GM21825 (cell line): ENCODE data around the gene PPRC1.
A peak's percentile ranks its signal among the peaks of the same experiment; 100 is the strongest.

ENCODE experiments used
- ATAC-seq: cut with Tn5 transposase; IDR thresholded peaks from one replicate; pipeline ENCODE4 v1.9.1; 2021; ENCODE audit warnings: mild to moderate bottlenecking, moderate library complexity; ENCODE audit not compliant: unreplicated experiment

Gene PPRC1

DNA sequence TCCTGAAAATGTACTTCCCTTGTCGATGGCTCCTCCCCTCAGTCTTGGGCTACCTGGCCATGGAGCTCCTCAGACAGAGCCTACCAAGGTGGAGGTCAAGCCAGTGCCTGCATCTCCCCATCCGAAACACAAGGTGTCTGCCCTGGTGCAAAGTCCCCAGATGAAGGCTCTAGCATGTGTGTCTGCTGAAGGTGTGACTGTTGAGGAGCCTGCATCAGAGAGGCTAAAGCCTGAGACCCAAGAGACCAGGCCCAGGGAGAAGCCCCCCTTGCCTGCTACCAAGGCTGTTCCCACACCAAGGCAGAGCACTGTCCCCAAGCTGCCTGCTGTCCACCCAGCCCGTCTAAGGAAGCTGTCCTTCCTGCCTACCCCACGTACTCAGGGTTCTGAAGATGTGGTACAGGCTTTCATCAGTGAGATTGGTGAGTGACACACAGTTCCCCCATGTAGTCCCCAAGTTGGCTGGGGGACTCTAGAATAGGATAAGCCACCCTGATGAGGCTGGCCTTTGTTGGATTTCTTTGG, 8.8 kb downstream of the PPRC1 start:
- no peak for ATAC-seq

DNA sequence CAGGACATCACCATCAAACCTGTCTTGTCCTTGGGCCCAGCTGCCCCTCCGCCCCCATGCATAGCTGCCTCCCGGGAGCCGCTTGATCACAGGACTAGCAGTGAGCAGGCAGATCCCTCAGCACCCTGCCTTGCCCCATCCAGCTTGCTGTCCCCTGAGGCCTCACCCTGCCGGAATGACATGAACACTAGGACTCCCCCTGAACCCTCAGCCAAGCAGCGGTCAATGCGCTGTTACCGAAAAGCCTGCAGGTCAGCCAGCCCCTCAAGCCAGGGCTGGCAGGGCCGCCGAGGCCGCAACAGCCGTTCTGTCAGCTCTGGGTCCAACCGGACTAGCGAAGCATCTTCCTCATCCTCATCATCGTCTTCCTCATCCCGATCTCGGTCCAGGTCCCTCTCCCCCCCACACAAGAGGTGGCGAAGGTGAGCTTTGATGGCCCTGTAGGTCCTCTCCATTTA, 14.2 kb downstream of the PPRC1 start:
- ATAC-seq = no peak

DNA sequence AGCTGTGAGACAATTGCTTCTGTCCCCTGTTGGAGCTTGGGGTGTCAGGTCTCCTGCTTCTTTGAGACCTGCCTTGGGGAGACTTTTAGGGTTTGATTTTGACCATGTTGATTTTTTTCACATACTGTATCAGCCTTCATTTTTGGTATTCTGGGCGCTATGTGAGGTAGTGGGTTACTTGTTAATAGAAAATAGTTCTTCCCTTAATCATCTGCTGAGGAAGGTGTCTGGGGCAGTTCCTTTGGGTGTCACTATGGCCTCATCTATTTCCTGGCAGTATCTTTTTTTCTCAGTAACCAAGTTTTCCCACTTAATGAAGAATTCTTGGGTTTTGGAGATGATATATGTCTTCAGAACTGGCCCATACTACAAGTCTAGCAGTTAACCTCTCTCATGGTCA, 14.7 kb downstream of the PPRC1 start:
- no peak for ATAC-seq

DNA sequence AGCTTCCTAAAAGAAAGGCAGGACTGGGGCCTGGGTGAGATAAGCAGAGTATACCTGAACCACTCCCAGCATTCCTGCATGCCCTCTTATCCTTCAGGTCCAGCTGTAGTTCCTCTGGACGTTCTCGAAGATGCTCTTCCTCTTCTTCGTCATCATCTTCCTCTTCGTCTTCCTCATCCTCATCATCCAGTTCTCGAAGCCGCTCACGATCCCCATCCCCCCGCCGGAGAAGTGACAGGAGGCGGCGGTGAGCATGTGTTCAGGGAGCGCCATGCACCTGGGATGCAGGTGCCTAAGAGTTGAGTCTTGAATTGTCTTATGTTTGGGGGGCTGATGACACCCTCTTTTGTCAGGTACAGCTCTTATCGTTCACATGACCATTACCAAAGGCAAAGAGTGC, 15.4 kb downstream of the PPRC1 start:
- no peak for ATAC-seq

DNA sequence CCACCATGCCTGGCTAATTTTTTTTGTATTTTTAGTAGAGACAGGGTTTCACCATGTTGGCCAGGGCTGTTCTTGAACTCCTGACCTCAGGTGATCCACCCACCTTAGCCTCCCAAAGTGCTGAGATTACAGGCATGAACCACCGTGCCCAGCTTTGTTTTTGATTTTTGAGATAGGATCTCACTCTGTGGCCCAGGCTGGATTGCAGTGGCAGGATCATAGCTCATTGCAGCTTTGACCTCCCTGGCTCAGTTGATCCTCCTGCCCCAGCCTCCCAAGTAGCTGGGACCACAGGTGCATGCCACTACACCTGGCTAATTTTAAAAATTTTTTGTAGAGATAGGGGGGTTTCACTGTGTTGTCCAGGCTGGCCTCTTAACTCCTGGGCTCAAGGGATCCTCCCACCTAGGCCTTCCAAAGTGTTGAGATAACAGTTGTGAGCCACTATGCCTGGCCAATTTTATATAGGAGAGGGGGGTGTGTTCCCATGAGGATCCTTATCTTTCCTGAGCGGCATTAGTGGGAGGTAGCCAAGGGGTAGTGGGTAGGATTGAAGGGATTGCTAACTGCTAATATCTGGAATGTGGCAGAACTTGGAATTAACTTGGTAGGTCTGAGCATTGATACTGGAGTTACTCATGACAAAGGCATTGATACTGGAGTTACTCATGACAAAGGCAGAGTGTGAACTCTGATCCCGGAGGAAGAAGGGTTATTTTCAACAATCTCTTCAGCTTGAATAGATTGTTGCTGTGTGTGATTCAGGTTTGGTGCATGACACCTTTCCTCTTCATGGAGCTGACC, 18.3 kb downstream of the PPRC1 start:
- ATAC-seq = no peak

DNA sequence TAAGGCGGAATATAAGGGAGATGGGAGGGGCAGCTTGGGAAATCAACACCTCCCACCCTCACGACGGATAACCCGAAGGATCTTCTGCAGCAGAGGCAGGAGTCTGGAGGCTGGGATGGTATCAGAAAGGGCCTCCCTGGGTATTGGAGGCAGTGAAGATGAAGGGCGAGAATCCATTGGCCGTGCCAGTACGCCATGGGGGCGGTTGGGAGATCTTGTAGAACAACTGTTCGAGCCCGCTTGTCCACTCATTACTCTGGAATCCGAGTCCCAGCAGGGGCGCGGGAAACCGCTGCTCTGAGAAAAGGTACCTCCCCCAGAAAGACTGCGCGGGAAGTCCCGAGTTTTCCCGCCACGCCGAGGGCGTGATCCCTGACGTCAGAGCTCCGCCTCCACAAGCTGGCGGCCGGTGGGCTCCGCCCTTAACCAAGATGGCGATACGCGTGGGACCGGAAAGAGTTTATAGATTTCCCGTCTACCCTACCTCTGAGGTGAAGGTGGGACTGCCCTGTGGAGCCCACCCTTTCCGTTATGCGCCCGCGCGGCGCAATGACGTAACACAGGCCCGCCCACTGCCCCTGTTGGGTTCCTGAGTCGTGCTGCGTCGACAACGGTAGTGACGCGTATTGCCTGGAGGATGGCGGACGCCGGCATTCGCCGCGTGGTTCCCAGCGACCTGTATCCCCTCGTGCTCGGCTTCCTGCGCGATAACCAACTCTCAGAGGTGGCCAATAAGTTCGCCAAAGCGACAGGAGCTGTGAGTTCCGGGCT, 19.1 kb downstream of the PPRC1 start, which contains the start of gene NOLC1:
TSS of gene NOLC1 (plus strand) at position 616 of the 771 bp plus-strand sequence. CDS start at position 638, 22 bp downstream.
- peak; percentile 93 for ATAC-seq

DNA sequence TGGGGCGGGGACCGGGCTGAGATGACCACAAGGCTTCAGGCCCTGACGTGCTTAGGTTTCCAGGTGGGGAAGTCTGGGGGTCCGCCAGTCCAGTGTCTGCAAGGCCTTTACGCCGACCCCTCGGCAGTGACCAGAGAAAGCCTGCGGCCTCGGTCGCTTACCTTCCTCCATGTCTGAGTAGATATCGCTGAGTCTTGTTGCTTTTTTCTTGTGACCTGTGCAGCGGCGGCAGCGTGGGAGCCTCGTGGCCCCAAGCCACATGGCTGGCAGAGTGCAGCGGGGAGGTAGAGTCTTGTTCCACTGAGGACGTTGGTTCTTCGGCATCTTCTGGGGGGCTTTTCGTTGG, 19.7 kb downstream of the PPRC1 start:
- peak; percentile 8 for ATAC-seq

DNA sequence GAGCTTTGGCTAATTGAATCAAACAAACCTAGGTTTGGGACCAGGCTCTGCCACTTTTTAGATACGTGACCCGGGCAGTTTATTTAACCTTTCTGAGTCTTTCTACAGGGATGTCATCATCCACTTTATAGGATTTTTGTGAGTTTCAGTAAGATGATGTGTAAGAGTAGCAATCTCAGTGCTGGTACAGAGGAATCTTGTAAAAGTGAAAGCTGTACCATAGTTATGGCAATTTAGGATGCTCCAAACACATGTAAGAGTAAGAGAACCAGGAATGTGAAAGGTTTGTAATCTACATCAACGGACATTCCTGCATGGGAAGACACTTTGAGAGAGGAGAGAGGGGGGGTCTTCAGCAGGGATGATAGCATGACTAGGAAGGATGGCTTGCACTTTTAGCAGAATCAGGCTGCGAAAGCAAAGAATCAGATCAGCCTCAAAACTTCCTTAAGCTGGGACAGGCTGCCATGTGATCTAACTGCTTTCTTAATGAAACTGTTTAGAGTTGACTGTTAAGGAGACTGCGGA, 20.3 kb downstream of the PPRC1 start:
- ATAC-seq = no peak

DNA sequence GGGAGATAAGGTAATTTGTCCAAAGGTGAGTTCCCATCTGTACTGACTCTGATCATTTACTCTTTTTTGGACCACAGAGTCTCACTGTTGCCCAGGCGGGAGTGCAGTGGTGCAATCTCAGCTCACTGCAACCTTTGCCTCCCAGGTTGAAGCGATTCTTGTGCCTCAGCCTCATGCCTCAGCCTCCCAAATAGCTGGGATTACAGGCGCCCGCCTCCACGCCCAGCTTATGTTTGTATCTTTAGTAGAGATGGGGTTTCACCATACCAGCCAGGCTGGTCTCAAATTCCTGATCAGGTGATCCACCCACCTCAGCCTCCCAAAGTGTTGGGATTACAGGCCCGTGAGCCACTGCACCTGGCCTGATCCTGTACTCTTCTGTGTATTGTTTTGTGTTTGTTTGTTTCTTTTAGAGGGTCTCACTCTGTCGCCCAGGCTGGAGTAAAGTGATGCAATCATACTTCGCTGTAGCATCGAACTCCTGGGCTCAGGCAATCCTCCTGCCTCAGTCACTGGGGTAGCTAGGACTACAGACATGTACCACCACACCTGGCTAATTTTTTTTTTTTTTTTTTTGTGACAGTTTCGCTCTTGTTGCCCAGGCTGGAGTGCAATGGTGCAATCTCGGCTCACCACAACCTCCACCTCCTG, 21.8 kb downstream of the PPRC1 start:
- no peak for ATAC-seq

DNA sequence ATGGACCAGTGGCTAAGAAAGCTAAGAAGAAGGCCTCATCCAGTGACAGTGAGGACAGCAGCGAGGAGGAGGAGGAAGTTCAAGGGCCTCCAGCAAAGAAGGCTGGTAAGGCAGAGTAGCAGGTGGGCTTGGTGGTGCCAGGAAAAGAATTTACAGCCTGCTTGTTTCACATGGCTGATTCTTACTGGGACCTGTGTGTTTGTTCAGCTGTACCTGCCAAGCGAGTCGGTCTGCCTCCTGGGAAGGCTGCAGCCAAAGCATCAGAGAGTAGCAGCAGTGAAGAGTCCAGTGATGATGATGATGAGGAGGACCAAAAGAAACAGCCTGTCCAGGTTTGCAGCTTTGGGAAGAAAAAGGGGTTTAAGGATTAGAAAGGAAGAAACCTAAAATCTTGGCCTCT, 24.4 kb downstream of the PPRC1 start:
- ATAC-seq = no peak

DNA sequence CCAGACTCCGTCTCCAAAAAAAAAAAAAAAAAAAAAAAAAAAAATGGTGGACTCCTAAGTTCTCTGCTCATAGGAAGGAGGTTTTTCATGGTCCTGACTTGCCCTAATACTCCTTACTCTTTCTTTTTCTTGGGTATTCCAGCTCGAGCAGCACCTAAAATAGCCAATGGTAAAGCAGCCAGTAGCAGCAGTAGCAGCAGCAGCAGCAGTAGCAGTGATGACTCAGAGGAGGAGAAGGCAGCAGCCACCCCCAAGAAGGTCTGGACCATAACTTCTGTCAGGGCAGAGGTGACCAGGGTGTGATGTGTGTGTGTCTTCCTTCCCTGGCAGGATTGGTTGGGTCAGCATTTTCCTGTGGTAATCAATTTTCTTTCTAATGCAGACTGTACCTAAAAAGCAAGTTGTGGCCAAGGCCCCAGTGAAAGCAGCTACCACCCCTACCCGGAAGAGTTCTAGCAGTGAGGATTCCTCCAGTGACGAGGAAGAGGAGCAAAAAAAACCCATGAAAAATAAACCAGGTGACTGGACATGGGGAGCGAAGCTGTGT, 26.3 kb downstream of the PPRC1 start:
- ATAC-seq = no peak

DNA sequence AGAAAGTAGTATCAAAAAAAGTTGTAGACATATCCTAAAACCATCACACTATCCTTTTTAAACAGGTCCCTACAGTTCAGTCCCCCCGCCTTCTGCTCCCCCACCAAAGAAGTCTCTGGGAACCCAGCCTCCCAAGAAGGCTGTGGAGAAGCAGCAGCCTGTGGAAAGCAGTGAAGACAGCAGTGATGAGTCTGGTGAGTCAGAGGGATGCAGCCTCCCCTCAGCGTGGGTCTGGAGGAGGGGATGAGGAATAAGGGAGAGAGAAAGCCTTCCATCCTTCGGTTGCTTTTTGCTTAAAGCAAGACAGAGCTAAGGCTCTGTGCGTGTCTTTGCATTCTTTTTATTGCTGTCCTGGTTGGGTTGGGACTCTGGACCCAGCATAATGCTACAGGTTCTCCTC, 27.0 kb downstream of the PPRC1 start:
- no peak for ATAC-seq

DNA sequence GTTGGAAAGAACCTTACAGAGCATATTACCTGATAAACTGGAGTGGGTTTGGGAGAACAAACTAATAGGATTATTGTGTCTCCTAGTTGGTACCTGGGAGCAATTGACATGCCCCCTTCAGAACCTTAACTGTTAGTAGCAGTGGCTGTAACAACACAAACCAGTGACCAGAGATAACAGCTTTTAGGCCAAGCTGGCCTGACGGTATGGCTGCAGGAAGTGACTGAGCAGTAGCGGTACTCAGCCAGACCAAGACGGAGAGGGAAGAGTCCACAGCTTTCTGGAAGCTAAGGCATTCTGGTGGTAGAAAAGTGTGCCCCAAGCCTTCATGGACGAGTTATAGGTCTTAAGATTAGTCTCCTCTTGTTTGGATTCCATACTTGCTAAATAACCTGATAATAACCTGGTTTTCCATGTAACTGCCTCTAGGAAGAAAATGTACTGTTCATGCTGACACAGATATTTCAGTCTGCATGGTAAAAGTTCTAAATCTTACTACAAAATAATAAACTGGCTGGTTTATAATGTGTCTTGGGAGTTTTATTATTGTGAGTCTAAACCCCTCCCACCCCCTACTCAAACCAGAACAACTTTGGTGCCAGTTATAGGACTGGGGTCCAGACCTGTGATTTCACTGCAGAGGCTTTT, 30.6 kb downstream of the PPRC1 start:
- no peak for ATAC-seq

DNA sequence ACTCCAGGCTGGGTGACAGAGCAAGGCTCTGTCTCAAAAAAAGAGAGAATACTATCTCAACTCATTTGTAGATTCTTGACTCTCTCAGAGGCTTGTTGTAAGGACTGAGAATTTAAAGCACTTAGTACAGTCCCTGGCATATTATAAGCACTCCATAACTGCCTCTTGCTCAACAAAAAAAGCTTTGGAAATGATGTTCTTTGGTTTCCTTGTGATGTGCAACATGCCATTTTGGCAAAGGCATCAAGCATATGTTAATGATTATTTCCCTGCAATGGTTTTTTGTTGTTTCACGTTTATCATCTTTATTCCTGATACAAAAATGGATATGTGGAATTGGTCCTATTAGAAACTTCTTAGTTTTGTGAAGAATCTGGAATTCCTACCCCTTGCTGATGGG, 35.0 kb downstream of the PPRC1 start:
- ATAC-seq = no peak

DNA sequence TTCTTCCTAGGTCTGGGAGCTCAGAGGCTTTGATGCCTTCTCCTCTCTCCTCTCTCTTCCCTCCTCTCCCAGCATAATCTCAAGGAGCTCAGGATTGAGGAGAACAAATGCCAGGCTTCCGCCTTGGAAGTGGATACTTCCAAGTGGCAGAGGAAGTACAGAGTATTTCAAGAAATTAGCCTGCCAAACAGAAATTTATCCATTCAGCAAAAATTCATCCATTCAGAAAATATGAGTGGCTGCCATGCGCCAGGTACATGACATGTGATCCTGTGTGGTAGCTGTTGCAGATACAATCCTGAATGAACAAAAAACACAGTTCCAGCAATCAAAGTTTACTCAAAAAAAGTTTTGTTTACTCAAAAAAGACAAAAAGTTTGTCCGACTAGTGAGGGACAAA, 37.8 kb downstream of the PPRC1 start:
- ATAC-seq = no peak

DNA sequence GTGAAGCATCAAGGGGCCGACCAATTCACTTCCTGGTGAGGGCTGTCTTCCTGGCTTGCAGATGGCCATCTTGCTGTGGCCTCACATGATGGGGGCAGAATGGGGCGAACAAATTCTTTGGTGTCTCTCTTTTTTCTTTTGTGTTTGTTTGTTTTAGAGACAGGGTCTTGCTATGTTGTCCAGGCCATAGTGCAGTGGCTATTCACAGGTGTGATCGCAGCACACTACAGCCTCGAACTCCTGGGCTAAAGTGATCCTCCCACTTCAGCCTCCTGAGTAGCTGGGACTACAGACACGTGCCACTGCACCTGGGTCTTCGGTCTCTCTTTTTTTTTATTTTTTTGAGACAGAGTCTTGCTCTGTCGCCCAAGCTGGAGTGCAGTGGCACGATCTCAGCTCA, 39.4 kb downstream of the PPRC1 start:
- ATAC-seq = no peak

DNA sequence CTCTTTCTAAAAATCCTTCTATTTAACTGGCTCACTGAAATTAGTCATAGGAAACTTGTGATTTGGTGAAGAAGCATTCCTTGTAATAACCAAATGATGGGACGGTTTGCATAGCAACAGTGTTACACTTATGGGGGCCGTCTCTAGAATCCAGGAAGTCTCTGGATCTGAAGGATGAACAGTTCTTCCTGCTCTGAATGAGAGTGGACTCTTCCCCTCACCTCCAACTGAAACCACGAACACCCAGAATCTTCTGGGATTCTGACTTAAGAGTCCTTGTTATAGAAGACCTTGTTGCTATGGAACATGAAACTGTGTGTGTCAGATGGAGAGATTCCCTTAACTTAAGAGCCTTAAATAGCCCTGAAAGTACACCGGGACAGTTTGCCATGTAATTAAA, 42.6 kb downstream of the PPRC1 start:
- no peak for ATAC-seq

DNA sequence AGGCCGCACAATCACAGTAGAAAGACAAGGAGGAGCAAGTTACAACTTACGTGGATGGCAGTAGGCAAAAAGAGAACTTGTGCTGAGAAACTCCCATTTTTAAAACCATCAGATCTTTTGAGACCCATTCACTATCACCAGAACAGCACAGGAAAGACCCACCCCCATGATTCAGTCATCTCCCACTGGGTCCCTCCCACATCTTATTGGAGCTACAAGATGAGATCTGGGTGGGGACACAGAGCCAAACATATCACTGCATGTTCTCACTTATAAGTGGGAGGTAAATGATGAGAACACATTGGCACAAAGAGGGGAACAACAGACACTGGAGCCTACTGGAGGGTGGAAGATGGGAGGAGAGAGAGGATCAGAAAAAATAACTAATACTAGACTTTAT, 51.8 kb downstream of the PPRC1 start:
- ATAC-seq = no peak

DNA sequence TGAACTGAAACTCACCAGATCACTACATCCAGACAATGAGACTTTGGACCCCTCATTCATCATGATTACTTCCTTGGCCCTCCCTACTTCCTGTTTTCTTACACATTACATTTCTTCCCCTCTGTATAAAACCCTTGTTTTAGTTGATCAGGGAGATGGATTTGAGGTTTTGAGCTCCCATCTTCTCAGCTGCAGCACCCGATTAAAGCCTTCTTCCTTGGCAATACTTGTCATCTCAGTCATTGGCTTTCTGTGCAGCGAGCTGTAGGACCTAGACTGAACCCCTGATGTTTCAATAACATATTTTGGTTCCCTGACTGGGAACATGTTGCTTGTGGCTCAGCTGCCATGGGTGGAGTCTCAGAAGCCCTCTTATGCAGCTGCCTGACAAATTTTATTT, 52.4 kb downstream of the PPRC1 start:
- no peak for ATAC-seq

DNA sequence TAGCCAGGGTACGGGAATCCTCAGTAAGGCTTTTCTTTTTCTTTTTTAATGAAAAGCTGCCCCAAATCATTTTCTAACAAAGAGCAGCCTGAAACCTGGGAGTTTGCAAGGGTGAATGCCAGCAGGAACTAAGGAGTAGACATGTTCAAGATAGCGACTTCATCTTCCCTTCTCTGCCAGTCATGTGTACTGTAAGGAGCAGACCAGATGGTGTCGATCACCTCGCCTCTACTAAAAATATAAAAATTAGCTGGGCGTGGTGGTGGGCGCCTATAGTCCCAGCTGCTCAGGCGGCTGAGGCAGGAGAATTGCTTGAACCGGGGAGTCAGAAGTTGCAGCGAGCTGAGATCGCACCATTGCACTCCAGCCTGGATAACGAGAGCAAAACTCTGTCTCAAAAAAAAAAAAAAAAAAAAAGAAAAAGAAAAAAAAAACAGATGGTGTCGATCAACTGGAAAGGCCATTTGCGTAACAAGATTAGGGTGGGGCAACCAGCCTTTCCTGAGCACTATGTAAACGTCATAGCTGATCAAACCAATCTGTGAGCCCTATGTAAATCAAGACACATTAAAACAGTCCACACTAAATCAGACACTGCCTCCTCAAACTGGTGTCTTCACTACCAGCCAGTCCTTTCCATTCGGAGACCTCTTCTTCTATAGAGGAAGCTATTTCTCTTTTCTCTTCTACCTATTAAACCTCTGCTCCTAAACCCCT, 53.1 kb downstream of the PPRC1 start:
- ATAC-seq = no peak
